ENCODE results near the gene NBPF1.
"Not testable (repeated sequence)": the region's sequence is repeated elsewhere in the genome, so short reads cannot be mapped to it uniquely, and the experiment has no call there.

- not testable (repeated sequence) for TF ChIP-seq REST (IDR thresholded peaks at IDR 0.05; ENCODE audit: borderline replicate concordance); REST (CRISPR knock-in tag; IDR thresholded peaks at IDR 0.05; ENCODE audit: low read depth); NFRKB (IDR thresholded peaks at IDR 0.05; ENCODE audit: low read depth); POLR2AphosphoS2 (IDR thresholded peaks at IDR 0.05; ENCODE audit: low read length); CTCF (IDR thresholded peaks at IDR 0.05 in 2 of 3, conservative IDR thresholded peaks at IDR 0.05 in 1 of 3; ENCODE audit: insufficient read depth in 2 of 3, low read depth in 1 of 3, low read length in 3 of 3)
Observed at GRCh38 chr1:16534829-16535456, 78.4 kb downstream of the NBPF1 start.
